ENCODE measurements around the gene SLC2A9.

SLC2A9 gene

GRCh38 chr4:9999956-10000561 is 21.2 kb downstream of the SLC2A9 start:
- DNase-seq (ENCODE audit: extremely low spot score), result no peak
- ChIA-PET POLR2A (no interaction called here), CTCF (no interaction called here)
- no peak for TF ChIP-seq FOXK2 (IDR thresholded peaks at IDR 0.05)
- TF ChIP-seq TARDBP (IDR thresholded peaks at IDR 0.05), result no peak
- TF ChIP-seq FOXM1 (IDR thresholded peaks at IDR 0.05; ENCODE audit: borderline replicate concordance), result no peak
- no peak for TF ChIP-seq CTBP1 (IDR thresholded peaks at IDR 0.05; ENCODE audit: borderline replicate concordance)

GRCh38 chr4:9997886-9998285 is 23.4 kb downstream of the SLC2A9 start:
- TF ChIP-seq NFRKB (IDR thresholded peaks at IDR 0.05) (no peak), ARNT (IDR thresholded peaks at IDR 0.05) (no peak), LEF1 (IDR thresholded peaks at IDR 0.05; ENCODE audit: borderline replicate concordance) (no peak), ZNF384 (IDR thresholded peaks at IDR 0.05) (no peak), SUZ12 (IDR thresholded peaks at IDR 0.05) (no peak), BHLHE40 (IDR thresholded peaks at IDR 0.05; ENCODE audit: borderline replicate concordance) (no peak), CTBP1 (IDR thresholded peaks at IDR 0.05; ENCODE audit: borderline replicate concordance) (no peak), SP1 (IDR thresholded peaks at IDR 0.05) (no peak), FOXM1 (IDR thresholded peaks at IDR 0.05; ENCODE audit: borderline replicate concordance) (no peak), TARDBP (IDR thresholded peaks at IDR 0.05) (no peak), HDGF (IDR thresholded peaks at IDR 0.05; ENCODE audit: borderline replicate concordance) (no peak), L3MBTL2 (conservative IDR thresholded peaks at IDR 0.05) (no peak), FOXK2 (IDR thresholded peaks at IDR 0.05) (no peak), FOXA1 (IDR thresholded peaks at IDR 0.05) (no peak), ELF4 (IDR thresholded peaks at IDR 0.05) (no peak), PKNOX1 (IDR thresholded peaks at IDR 0.05) (no peak)
- ChIA-PET CTCF (no interaction called here), POLR2A (no interaction called here)
- no peak for DNase-seq (ENCODE audit: extremely low spot score)

DNA sequence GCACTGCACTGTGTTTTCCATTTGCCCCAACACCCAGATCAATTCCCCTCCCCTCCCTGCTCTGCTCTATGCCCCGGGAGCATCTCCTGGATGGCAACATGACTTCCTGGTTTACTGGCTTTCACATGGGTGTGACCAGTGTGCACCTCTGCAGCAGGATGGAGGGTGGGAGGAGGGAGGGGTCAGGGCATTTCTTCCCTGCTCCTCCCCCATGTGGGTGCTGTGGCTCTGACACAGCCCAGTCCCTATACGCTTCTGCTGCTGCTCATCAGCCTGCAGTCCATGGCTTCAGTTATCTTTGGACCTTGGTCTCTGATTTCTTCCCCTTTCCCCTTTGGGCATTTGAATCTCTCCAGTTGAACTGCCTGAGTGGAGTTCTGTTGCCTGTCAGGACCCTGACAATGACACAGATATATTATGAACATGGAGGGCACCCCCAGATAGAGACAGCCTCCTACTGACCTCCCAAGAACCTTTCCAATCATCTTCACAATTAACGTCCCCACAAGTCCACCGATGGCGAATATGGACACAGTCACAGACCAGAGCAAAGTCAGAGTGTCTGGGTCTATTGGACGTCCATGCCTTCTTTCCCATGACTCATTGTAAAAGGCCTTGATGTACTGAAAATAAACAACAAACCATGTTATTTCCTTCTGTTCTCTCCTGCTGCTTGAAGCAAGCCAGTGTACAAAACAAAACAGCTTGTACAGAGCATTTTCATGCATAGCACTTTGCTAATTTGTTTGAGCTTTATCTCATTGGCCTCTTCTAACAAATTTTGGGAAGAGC is 24.8 kb downstream of the SLC2A9 start:
- CTCF ChIA-PET, result no interaction called here
- POLR2A ChIA-PET, result no interaction called here

GRCh38 chr4:9994246-9994847 is 26.9 kb downstream of the SLC2A9 start:
- TF ChIP-seq NFRKB (IDR thresholded peaks at IDR 0.05) (no peak), SP1 (IDR thresholded peaks at IDR 0.05) (no peak), FOXK2 (IDR thresholded peaks at IDR 0.05) (no peak), FOXM1 (IDR thresholded peaks at IDR 0.05; ENCODE audit: borderline replicate concordance) (no peak), ARNT (IDR thresholded peaks at IDR 0.05) (no peak), LEF1 (IDR thresholded peaks at IDR 0.05; ENCODE audit: borderline replicate concordance) (no peak), BHLHE40 (IDR thresholded peaks at IDR 0.05; ENCODE audit: borderline replicate concordance) (no peak), L3MBTL2 (conservative IDR thresholded peaks at IDR 0.05) (no peak), CTBP1 (IDR thresholded peaks at IDR 0.05; ENCODE audit: borderline replicate concordance) (no peak), FOXA1 (IDR thresholded peaks at IDR 0.05) (no peak), ZNF384 (IDR thresholded peaks at IDR 0.05) (no peak), SUZ12 (IDR thresholded peaks at IDR 0.05) (no peak), HDGF (IDR thresholded peaks at IDR 0.05; ENCODE audit: borderline replicate concordance) (no peak), PKNOX1 (IDR thresholded peaks at IDR 0.05) (no peak), TARDBP (IDR thresholded peaks at IDR 0.05) (no peak), ELF4 (IDR thresholded peaks at IDR 0.05) (no peak)
- POLR2A ChIA-PET, result no interaction called here
- DNase-seq (ENCODE audit: extremely low spot score), result no peak
- CTCF ChIA-PET, result no interaction called here

More for the DNA sequence above, 24.8 kb downstream of the SLC2A9 start:
- no peak for TF ChIP-seq ARNT (IDR thresholded peaks at IDR 0.05)
- TF ChIP-seq CTBP1 (IDR thresholded peaks at IDR 0.05; ENCODE audit: borderline replicate concordance), result no peak
- TF ChIP-seq L3MBTL2 (conservative IDR thresholded peaks at IDR 0.05), result no peak
- no peak for TF ChIP-seq ELF4 (IDR thresholded peaks at IDR 0.05)
- no peak for TF ChIP-seq ZNF384 (IDR thresholded peaks at IDR 0.05)
- TF ChIP-seq FOXA1 (IDR thresholded peaks at IDR 0.05), result no peak
- no peak for TF ChIP-seq NFRKB (IDR thresholded peaks at IDR 0.05)
- no peak for TF ChIP-seq FOXM1 (IDR thresholded peaks at IDR 0.05; ENCODE audit: borderline replicate concordance)
- no peak for TF ChIP-seq SUZ12 (IDR thresholded peaks at IDR 0.05)
- no peak for TF ChIP-seq LEF1 (IDR thresholded peaks at IDR 0.05; ENCODE audit: borderline replicate concordance)
- TF ChIP-seq PKNOX1 (IDR thresholded peaks at IDR 0.05), result no peak
- no peak for TF ChIP-seq FOXK2 (IDR thresholded peaks at IDR 0.05)
- TF ChIP-seq HDGF (IDR thresholded peaks at IDR 0.05; ENCODE audit: borderline replicate concordance), result no peak
- TF ChIP-seq TARDBP (IDR thresholded peaks at IDR 0.05), result no peak
- no peak for TF ChIP-seq BHLHE40 (IDR thresholded peaks at IDR 0.05; ENCODE audit: borderline replicate concordance)
- TF ChIP-seq SP1 (IDR thresholded peaks at IDR 0.05), result no peak
- DNase-seq (ENCODE audit: extremely low spot score), result no peak

GRCh38 chr4:9989918-9990635 is 31.2 kb downstream of the SLC2A9 start:
- DNase-seq (ENCODE audit: extremely low spot score), result no peak
- ChIA-PET CTCF (no interaction called here), POLR2A (no interaction called here)
- TF ChIP-seq CTBP1 (IDR thresholded peaks at IDR 0.05; ENCODE audit: borderline replicate concordance), result no peak
- no peak for TF ChIP-seq L3MBTL2 (conservative IDR thresholded peaks at IDR 0.05)
- no peak for TF ChIP-seq PKNOX1 (IDR thresholded peaks at IDR 0.05)
- no peak for TF ChIP-seq NFRKB (IDR thresholded peaks at IDR 0.05)
- TF ChIP-seq TARDBP (IDR thresholded peaks at IDR 0.05), result no peak
- TF ChIP-seq ELF4 (IDR thresholded peaks at IDR 0.05), result no peak
- TF ChIP-seq ARNT (IDR thresholded peaks at IDR 0.05), result no peak
- TF ChIP-seq FOXA1 (IDR thresholded peaks at IDR 0.05), result no peak
- TF ChIP-seq HDGF (IDR thresholded peaks at IDR 0.05; ENCODE audit: borderline replicate concordance), result no peak
- no peak for TF ChIP-seq SP1 (IDR thresholded peaks at IDR 0.05)
- no peak for TF ChIP-seq FOXK2 (IDR thresholded peaks at IDR 0.05)
- no peak for TF ChIP-seq LEF1 (IDR thresholded peaks at IDR 0.05; ENCODE audit: borderline replicate concordance)
- no peak for TF ChIP-seq ZNF384 (IDR thresholded peaks at IDR 0.05)
- no peak for TF ChIP-seq SUZ12 (IDR thresholded peaks at IDR 0.05)
- no peak for TF ChIP-seq FOXM1 (IDR thresholded peaks at IDR 0.05; ENCODE audit: borderline replicate concordance)
